HL-60/S4 treated with phorbol 12-myristate 13-acetate at 8.2 ng/mL for 4 days and 3 days (cell line): ENCODE measurements around the gene CPNE6.

Experiments
- in situ Hi-C: fragments of 300-500 bp; cut with MboI; formaldehyde crosslinking; loops from 2 replicates; pipeline ENCODE4 v1.15.0; 2022; ENCODE audit warnings: low sequenced_read_pairs

CPNE6 gene

DNA sequence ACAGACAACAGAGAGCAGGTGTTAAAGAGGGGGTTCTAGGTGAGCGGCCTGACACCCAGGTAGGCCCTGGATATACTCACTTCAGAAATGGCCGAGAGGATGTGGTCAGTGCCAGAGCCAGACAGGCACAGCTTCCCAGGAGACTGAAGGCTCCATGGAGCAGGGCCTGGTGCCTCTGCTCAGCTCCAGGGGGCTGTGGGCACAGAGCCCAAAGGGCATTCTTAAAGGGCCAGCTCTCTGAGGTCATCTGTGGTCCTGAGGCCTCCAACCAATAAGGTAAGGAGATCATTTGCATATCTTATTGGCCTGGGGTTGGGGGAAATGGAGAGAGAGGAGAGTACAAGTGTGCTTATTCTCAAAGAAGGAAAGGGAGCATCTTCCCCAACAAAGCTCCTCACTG, 13.1 kb downstream of the CPNE6 start:
- in situ Hi-C loops: no loop called here

DNA sequence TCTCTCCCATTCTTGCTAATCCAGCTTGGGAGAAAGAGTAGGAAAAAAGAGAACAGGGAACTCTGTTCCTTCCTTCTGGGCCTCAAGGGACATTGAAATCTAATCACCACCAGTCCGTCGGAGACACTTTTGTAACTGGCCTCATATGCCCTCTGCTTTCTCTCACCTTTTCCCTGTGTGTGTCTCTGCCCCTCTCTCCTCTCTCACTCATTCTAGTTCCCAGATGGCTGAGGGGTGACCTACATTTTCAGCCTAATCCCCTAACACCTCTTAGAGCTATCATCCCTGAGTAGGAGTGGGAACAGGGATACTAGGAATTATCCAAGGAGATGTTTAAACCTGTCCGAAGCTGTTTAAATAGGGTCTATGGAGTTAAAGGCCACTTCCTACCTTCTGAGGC, 13.9 kb downstream of the CPNE6 start:
- in situ Hi-C loops: no loop called here

DNA sequence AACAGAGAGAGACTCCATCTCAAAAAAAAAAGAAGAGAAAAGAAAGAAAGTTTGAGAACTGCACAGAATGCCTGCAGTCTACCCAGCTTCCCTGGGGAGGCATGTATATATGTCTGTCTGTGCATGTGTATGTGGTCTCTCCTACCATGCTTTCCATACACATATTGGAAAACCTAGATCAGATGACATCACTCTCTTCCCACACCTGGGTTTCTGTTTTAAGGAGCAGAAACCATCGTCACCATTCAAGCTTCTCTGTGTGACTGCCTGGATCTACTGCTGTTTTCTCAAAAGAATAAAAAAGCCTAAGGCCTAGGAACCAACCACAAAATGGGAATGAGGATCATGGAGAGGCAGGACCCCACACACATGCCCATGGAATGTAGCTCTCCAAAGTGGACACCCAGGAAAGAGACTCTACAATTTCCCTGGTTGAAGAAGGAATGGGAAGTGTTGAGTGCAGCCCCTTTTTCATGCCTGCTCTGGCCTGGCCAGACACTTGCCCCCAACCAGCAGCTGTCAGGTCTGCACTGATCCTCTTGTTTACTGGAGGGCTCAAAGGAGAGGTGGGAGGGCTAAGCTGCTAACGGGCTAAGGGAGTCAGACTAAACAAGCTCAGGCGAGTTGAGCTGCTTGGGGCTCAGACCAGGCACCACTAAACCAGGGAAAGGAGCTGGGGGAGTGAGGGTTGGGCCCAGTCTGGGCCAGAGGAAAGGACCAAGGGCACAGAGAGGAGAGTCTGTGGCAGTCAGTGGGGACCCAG, 15.0 kb downstream of the CPNE6 start:
- in situ Hi-C loops: no loop called here

DNA sequence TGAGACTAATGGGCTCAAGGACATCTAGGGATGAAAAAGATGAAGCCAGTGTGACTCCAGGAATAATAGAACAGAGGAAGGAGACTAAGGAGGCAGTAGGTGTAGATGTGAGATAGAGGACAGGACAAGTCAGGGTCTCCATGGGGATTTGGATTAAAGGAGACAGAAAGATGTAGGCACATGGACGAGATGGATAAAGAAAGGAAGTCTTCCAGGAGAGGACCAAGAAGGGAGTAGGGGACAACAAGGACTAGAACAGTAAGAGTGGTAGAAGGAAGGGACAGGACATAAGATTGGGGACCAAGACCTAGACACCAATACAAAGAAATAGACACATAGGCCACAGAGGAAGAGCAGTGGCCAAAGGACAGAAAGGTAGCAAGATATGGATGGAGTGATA, 15.6 kb downstream of the CPNE6 start:
- in situ Hi-C loops: no loop called here

DNA sequence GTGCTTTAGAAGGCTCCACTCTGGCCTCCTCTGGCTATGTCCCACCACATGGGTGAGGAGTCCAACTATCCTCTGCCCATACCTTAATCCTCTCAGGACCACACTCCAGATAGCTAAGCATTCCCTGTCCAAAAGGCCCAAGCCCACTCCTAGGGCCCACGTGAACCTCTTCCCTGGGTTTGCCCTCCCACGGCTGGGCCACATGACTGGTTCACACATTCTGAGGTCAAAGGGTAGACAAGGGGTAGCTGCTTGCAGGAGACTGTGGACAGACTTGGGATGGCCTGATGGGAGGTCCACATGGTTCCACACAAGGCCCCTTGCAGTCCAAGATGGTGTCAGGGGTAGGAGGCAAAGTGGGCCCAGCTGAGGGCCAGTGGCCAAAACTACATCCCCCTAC, 16.7 kb downstream of the CPNE6 start:
- in situ Hi-C loops: no loop called here

DNA sequence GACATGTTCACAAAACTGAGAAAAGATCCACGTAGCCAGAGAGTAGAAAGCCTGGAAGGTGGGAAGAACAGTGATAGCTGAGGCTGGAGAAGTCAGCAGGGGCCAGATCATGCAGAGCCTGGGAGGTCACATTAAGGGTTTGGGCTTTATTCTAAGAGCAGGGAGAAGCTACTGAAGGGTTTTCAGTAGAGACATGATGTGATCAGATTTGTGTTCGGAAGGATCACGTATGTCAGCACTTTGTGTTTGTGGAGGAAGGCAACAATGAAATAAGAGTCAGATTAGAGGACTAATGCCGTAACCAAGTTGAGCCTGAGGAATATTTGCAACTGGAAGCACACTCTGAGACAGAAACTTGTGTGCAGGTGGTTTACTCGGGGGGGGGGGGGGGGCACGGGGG, 18.5 kb downstream of the CPNE6 start:
- in situ Hi-C loops: no loop called here

DNA sequence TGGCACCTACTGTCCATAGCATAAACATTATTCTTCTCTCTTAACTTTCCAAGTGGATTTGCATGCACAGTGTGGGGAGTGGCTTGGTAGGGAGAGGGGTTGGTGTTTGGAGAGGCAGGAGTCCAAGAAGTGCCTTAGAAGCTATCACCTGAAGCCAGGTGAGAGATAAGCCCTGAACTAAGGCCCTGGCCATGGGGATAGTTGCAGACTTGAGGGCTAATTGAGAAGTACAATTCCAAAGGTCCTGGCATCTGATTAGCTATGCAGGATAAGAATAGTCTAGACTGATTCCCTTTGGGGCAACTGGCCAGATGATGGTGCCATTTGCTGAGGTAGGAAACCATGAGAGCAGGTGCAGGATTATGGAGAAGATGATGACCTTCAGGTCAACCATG, 20.7 kb downstream of the CPNE6 start:
- in situ Hi-C loops: no loop called here

DNA sequence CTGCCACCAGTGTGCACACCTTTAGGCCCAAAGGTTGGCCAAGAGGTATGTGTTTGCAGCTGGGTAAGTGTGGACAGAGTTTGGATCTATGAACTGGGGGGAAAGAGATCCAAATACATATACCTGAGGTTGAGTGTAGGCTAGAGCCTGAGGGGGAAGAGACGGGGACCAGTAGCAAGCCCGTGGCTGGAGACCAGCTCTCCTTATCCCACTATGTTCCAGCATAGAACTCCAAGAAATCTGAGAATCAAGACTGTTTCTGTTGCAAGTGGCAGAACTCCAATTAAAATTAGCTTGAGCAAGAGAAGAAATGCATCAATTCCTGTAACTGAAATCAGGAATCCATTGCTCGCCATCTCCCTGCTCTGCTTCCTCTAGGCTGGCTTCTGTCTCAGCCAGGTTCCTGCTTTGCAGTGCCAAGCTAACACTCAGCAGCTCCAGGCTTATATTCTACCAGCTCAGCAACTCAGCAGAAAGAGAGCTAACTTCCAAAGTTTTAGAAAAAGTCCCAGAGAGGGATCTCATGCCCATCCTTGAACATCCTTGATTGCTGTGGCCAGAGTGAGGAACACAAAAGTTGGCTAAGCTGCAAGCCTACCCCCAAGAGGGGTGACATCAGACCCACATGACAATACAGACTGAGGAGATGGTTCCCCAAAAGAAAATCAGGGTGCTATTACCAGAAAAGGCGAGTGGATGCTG, 21.3 kb downstream of the CPNE6 start:
- in situ Hi-C loops: no loop called here

DNA sequence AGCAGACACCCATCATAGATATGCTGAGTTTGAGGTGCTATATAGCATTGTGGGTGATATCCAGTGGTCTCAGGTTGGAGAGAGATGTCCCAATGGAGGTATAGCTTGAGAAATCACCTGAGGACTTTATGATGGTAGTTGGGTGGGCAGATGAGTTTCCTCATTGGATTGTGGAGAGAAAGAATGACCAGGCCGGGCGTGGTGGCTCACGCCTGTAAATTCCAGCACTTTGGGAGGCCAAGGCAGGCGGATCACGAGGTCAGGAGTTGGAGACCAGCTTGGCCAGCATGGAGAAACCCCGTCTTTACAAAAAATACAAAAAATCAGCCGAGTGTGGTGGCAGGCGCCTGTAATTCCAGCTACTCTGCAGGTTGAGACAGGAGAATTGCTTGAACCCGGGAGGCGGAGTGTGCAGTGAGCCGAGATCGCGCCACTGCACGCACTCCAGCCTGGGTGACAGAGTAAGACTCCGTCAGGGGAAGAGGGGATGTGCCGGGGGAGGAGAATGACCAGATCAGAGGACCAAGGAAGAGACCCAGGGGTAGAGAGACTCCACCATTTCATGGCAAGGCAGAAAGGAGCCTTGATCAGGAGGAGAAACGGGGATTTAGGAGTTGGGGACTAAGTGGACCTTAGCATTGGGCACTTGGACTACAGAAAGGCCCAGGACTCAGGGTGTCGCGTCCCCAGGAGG, 22.0 kb downstream of the CPNE6 start:
- in situ Hi-C loops: no loop called here

DNA sequence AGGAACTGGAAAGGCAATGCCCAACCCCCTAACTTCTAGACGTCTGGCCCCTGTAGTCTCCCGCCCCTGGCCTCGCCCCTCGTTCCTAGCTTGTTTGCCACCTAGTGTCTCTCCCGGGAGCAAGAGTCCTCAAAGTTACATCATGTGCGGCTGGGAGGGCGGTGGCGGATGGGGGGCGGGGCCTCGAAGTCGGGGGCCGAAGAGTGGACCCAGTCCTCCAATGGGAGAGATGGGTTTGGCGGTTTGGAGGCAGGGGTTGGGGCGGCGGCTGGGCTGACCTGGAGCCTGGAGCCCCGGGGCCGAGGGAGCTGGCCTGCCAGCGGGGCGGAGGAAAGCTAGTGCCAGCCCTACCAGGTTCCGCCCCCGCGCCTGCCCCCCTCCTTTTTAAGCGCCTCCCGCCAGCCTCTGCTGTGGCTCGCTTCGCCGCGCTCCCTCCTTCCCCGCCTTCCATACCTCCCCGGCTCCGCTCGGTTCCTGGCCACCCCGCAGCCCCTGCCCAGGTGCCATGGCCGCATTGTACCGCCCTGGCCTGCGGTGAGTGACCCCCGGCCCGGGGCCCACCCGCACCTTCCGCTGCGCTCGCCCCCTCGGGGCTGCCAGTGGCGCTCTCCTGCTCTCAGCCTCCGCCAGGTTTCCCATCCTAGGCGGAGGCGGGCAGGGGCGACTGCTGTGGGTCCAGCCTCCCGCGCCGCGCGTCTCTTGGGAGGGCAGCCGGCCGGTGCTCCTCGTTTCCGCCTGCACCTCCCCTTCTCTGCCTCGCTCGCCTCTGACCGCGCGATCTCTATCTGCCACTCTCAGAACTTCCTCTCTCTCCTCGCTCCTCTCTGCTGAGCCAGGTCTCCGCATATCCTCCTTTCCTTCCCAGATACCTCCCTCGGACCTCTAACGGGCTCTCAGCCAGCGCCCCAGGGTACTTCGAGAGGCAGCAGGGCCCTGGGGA, 22.8 kb downstream of the CPNE6 start, which contains the start of gene PCK2:
Gene PCK2 (plus strand): TSS at position 411 of the 940 bp plus-strand sequence. CDS start 95 bp downstream, at position 506.
- in situ Hi-C loops: no loop called here

DNA sequence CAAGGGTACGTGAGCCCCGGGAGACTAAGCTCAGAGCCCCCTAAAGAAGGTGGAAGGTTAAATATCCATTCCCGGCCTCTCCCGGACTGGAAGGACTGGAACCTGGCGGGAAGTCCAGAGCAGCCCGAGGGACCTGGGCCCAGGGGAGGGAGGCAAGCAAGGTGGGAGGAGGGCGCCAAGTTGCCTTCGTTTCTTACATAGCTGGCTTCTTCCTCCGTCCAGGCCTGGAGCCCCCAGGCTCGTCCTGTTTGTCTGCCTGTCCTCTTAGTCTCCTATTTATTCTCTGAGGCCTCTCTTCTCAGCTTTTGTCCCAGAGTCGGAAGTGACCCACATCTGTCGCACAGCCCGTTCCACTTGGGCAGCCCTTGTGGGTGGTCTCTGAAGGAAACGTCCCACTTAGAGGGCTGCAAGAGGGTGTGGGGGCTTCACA, 23.5 kb downstream of the CPNE6 start:
- in situ Hi-C loops: no loop called here

DNA sequence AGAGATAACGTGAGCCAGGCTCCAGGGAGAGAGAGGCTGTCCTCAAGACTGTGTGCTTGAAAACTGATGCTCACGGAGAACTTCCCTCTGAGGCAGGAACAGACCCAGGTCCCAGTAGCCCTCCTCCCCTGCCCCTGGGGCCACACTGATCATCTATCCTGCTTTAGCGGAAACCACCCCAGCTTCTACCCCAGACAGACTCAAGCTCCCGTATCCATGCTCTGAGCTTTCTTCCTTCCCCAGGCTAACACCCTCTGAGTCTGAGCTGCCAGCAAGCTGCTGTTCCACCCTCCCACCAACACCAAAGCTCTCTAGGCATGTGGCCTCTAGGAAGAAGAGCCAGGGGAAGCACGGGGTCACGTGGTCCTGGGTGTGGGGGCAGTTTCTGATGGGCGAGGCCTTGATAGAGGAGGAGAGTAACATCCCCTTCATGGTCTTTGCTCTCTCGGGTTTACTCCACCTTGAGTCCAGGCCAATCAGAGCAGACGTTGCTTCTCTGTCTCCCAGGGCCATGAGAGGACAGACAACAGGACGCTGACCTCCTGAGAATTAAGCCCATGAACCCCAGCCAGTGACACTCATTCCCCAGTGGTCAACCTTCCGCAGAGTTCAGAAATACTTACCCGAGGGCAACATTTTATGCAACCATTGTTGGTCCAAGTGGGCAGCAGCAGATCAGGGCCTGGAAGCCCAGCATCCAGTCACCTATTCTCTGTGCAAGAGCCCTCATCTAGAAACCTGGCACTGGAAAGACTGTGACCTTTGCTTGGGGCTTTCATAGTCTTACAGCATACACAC, 24.1 kb downstream of the CPNE6 start:
- in situ Hi-C loops: no loop called here

DNA sequence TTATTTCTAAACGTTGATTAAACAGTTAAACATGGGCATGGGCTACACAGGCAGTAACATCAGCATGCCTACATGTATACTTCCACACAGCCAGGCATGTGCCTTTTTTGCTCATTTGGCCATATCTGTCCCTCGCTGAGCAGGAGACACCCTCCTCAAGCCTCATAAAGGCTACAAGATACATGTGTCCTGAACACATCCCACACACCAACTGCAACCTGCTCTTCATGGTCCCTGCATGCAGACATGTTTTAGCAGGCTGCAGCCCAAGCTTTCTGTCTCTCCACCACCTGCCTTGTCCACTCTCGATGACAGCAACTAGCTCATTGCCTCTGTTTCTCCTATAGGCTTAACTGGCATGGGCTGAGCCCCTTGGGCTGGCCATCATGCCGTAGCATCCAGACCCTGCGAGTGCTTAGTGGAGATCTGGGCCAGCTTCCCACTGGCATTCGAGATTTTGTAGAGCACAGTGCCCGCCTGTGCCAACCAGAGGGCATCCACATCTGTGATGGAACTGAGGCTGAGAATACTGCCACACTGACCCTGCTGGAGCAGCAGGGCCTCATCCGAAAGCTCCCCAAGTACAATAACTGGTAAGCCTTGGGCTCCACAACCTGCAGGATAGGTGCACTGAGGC, 25.3 kb downstream of the CPNE6 start:
- in situ Hi-C loops: no loop called here

DNA sequence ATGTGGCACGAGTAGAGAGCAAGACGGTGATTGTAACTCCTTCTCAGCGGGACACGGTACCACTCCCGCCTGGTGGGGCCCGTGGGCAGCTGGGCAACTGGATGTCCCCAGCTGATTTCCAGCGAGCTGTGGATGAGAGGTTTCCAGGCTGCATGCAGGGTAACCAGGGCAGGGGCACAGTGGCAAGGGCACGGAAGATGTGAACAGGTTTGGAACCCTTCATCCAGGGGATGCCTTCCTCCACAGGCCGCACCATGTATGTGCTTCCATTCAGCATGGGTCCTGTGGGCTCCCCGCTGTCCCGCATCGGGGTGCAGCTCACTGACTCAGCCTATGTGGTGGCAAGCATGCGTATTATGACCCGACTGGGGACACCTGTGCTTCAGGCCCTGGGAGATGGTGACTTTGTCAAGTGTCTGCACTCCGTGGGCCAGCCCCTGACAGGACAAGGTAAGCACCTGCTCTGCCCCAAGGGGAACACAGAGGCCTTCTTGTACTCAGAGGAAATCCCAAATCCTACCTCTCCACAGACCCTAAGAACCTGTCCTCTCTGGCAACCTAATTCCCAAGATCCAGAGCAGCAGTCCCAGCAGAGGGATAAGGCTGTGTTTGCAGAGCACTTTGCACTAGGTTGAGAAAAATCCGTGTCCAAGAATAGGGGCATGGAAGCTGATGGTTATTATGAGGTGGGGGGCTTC, 27.0 kb downstream of the CPNE6 start:
- in situ Hi-C loops: no loop called here

DNA sequence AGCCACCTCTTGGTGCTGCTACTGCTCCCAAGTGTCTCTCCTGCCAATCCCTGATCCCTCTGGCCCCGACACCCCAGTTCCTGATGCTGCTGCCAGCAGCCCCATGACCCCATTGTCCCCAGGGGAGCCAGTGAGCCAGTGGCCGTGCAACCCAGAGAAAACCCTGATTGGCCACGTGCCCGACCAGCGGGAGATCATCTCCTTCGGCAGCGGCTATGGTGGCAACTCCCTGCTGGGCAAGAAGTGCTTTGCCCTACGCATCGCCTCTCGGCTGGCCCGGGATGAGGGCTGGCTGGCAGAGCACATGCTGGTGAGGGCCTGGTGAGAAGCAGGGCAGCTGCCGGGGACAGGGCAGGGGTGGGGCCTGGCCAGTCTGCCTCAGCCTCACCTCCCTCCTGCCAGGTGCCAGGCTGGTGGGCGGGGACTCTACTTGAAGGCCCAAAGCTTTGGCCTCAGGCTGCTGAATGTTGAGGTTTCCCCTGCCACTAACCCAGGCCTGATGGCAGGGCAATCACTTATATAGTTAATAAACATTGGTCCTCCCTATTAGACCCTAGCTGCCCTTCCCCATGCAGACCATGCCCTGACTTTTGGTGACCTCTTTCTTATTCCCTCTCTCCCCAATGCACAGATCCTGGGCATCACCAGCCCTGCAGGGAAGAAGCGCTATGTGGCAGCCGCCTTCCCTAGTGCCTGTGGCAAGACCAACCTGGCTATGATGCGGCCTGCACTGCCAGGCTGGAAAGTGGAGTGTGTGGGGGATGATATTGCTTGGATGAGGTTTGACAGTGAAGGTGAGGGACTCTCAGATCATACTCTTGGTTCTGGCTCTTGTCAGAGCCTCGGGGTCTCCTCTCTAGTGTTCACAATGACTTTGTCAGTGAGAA, 27.8 kb downstream of the CPNE6 start:
- in situ Hi-C loops: no loop called here

DNA sequence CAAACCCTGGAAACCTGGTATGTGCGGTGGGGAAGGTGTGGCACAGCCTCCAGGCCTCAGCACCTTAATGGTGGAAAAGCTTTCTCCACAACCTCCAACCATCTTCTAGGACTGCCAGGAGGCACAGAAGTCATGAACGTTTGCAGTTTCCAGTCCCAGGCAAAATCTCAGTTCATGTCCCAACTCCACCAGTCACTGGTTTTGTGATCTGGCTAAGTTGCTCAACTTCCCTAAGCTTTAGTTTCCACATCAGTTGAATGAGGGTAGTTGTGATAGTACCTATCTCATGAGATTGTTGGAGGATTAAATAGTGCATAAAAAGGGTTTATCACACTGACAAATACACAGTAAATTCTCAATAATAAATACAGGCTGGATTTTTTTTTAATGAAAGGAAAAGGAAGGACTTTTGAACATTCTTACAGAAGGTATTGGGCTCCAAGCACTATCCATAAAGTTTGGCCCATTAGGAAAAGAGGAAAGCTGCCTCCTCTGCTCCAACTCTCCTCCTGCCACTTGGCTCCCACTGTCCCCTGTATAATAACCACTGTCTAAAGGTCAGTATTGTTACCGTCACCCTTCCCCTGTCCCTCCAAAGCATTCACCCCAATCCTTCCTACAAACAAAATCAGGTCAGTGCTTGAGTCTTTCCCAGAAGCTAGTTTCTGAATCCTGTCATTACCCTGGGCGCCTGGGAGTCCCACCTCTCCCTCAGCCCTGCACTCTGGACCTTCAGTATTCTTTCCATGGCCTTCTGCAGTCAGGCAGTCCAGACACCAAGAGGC, 29.0 kb downstream of the CPNE6 start:
- in situ Hi-C loops: no loop called here

DNA sequence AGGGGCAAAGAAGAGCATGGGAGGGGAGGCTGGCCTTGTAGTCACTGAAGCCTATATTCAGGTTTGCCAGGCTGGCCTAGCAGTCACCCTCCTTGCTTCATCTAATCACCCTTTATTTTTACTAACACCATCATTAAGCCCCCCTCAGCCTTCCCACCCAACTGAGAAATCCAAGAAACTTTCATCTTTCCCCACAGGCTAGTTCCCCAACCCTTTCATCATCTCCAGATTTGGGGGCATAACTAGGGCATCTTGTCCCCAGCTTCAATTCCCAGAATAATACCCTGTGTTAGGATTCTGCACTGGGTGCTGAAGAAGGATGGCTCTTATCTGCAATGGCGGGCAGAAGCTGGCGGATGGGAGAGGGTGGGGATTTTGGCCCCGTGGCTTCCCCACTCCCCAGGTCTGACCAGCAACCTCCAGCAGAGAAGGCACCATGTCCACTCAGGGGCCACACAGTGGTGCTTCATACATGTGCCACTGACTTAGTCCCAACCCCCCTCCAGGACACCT, 29.7 kb downstream of the CPNE6 start:
- in situ Hi-C loops: no loop called here
